ENCODE data around the gene MCM10. TPM values are rescaled to one million over a fixed set of nuclear protein-coding genes. Genes with fewer than 3 reads are reported as not detected.

Gene MCM10
- total and polyA plus RNA-seq, 2 of the 8 experiments (the other 6 are each of a cell fraction or from before 2014, with no cell fraction given): 9.8 to 60.3 TPM

- Histone ChIP-seq H4K8ac (ENCODE audit: extremely low read depth, insufficient read depth, low read length) (no peak overlapping the region), H3K79me1 (ENCODE audit: low read depth, low read length) (no peaks in the 10 kb centered on the region), H3K23me2 (ENCODE audit: low read depth, low read length) (no peaks in the 10 kb centered on the region), H3K56ac (replicated peaks; ENCODE audit: insufficient read length, low read depth, low read length) (no peak overlapping the region), H4K91ac (replicated peaks; ENCODE audit: insufficient read length, low read length) (no peak overlapping the region), H4K5ac (ENCODE audit: insufficient read length, low read depth, low read length) (no peak overlapping the region), H3K4ac (replicated peaks; ENCODE audit: insufficient read length, low read depth, low read length) (no peak overlapping the region), H3K4me3 (ENCODE audit: extremely low read depth in 1 of 4, insufficient read depth in 2 of 4, low read depth in 3 of 4, low read length in 4 of 4) (no peak overlapping the region), H2AFZ (ENCODE audit: low read length) (no peak overlapping the region), H4K20me1 (replicated peaks in 1 of 2; ENCODE audit: control insufficient read depth in 1 of 2, insufficient read depth in 2 of 2, low read length in 2 of 2) (no peaks in the 10 kb centered on the region), H3K4me2 (ENCODE audit: insufficient read depth in 1 of 2, low read depth in 2 of 2, low read length in 2 of 2) (no peak overlapping the region), H3K27ac (ENCODE audit: low read depth, low read length) (no peak overlapping the region), H3K9ac (replicated peaks in 1 of 4; ENCODE audit: extremely low read depth in 1 of 4, low read depth in 3 of 4, low read length in 3 of 4) (no peak overlapping the region), H3K18ac (ENCODE audit: extremely low read depth, low read length) (0 out of 2 replicates have a peak overlapping the region, but pooled peaks have one; percentile 9), H3K23ac (ENCODE audit: insufficient read length) (no peak overlapping the region), H3K4me1 (replicated peaks in 1 of 4; ENCODE audit: control insufficient read depth in 3 of 4, insufficient read depth in 4 of 4, low read length in 3 of 4) (peaks cover 0 to 8% (median 2%) of the 10 kb centered on the region in 4 experiments; a peak in 3 of 7 replicates), H3K79me2 (ENCODE audit: control insufficient read depth in 1 of 2, insufficient read depth in 2 of 2, low read length in 2 of 2) (no peaks in the 10 kb centered on the region), H3K14ac (ENCODE audit: insufficient read length) (no peak overlapping the region), H2BK20ac (ENCODE audit: low read length) (no peak overlapping the region), H2BK15ac (ENCODE audit: low read length) (no peak overlapping the region), H2BK12ac (ENCODE audit: low read depth, low read length) (no peak overlapping the region), H2BK120ac (replicated peaks; ENCODE audit: low read depth, low read length) (peak overlapping the region; percentile 18), H3K36me3 (ENCODE audit: control insufficient read depth in 2 of 4, insufficient read depth in 4 of 4, low read length in 3 of 4) (peaks cover 0 to 10% (median 1%) of the 10 kb centered on the region in 4 experiments; a peak in 5 of 8 replicates), H2AK5ac (ENCODE audit: low read depth, low read length) (no peak overlapping the region), H3K9me3 (ENCODE audit: insufficient read depth in 2 of 2, low read depth in 1 of 2, low read length in 1 of 2) (no peaks in the 10 kb centered on the region), H2BK5ac (ENCODE audit: low read depth, low read length) (no peak overlapping the region), H3K27me3 (replicated peaks in 1 of 4; ENCODE audit: control insufficient read depth in 3 of 4, extremely low read depth in 1 of 4, insufficient read depth in 3 of 4, low read length in 3 of 4) (no peaks in the 10 kb centered on the region)
- POLR2A ChIA-PET (ENCODE audit: partially characterized antibody): no interaction called here
- CTCF ChIA-PET (ENCODE audit: partially characterized antibody): interaction anchor here (0.5 to 1.3 kb wide), 2 partner anchors 20 to 190 kb away, joined by 3 to 4 read pairs; no protein-coding TSS in a partner anchor
- 87% methylated on average over 4 of the region's 4 CpGs; no CpG with 5 or more reads in 1 of the 2 experiments for WGBS, 2 experiments (ENCODE audit: extremely low coverage in 1 of 2, insufficient coverage in 1 of 2, insufficient read length in 1 of 2, insufficient replicate concordance in 2 of 2, low coverage in 1 of 2, low lambda C conversion rate in 2 of 2, missing lambda C conversion rate in 1 of 2)
- no peak for DNase-seq (ENCODE audit: low read depth in 1 of 2, low spot score in 2 of 2)
- FAIRE-seq: no peak
- TF ChIP-seq KDM1A (IDR thresholded peaks at IDR 0.05; ENCODE audit: borderline replicate concordance, low read length) (no peak), RAD21 (IDR thresholded peaks at IDR 0.05 in 1 of 2, conservative IDR thresholded peaks at IDR 0.05 in 1 of 2; ENCODE audit: low read depth in 2 of 2, low read length in 2 of 2) (no peak), GABPA (IDR thresholded peaks at IDR 0.05; ENCODE audit: borderline replicate concordance, insufficient read depth, low read length) (no peak), TBP (IDR thresholded peaks at IDR 0.05; ENCODE audit: low read depth, low read length) (no peak), CBX5 (IDR thresholded peaks at IDR 0.05; ENCODE audit: low read depth, low read length) (no peak)
Observed at GRCh38 chr10:13140627-13141190, 20.6 kb upstream of the MCM10 start.

All from H1 (cell line).